CD4-positive, CD25-positive, alpha-beta regulatory T cell (primary cell): ENCODE results near the gene GPR37. TPM values are rescaled to one million over a fixed set of nuclear protein-coding genes. Genes with fewer than 3 reads are reported as not detected.

Experiments used
- ATAC-seq, 2 donors: fragments of 150-1000 bp; cut with Tn5 transposase; one replicate each; pipeline ENCODE4 v1.10.0; 2021; ENCODE audit warnings: low read depth in 2 of 2, moderate number of reproducible peaks in 2 of 2, moderate library complexity in 1 of 2
- DNase-seq, 3 donors: peaks; one replicate each; pipeline versions ENCODE4 v3.0.0 to v3.0.0-alpha.2; 2012 to 2022; ENCODE audit warnings: mixed read lengths in 1 of 3
- H3K27ac ChIP-seq: one replicate; pipeline ENCODE4 v1.7.0; 2013; ENCODE audit warnings: mild to moderate bottlenecking, low read length; ENCODE audit not compliant: insufficient read depth, poor library complexity, severe bottlenecking
- H3K27me3 ChIP-seq: one replicate; pipeline ENCODE4 v1.7.0; 2013; ENCODE audit warnings: low read length; ENCODE audit not compliant: control insufficient read depth, insufficient read depth
- H3K36me3 ChIP-seq: one replicate; pipeline ENCODE4 v1.7.0; 2013; ENCODE audit warnings: mild to moderate bottlenecking, low read length, moderate library complexity; ENCODE audit not compliant: control insufficient read depth, insufficient read depth
- H3K4me1 ChIP-seq: 2 replicates; pipeline ENCODE4 v1.7.0; 2013; ENCODE audit warnings: mild to moderate bottlenecking, low read length; ENCODE audit not compliant: insufficient read depth, control insufficient read depth, poor library complexity, severe bottlenecking
- H3K4me3 ChIP-seq: one replicate; pipeline ENCODE4 v1.7.0; 2013; ENCODE audit warnings: low read depth, mild to moderate bottlenecking, low read length, moderate library complexity
- H3K9me3 ChIP-seq, 2 experiments: 1 replicate in 1 of 2; 2 replicates in 1 of 2; pipeline ENCODE4 v1.7.0; 2013; ENCODE audit warnings: low read length in 2 of 2, mild to moderate bottlenecking in 1 of 2, moderate library complexity in 1 of 2; ENCODE audit not compliant: control insufficient read depth in 2 of 2
- H3K27ac Mint-ChIP-seq, 3 donors: one replicate each; pipeline ENCODE4 v1.8.0; 2020 to 2022; ENCODE audit warnings: mild to moderate bottlenecking in 3 of 3, mixed read lengths in 3 of 3, moderate library complexity in 2 of 3
- H3K27me3 Mint-ChIP-seq: one replicate; pipeline ENCODE4 v1.8.0; 2022; ENCODE audit warnings: mild to moderate bottlenecking, mixed read lengths
- H3K36me3 Mint-ChIP-seq: one replicate; pipeline ENCODE4 v1.8.0; 2020; ENCODE audit warnings: mixed read lengths
- H3K4me1 Mint-ChIP-seq, 4 donors: one replicate each; pipeline ENCODE4 v1.8.0; 2020 to 2022; ENCODE audit warnings: mixed read lengths in 4 of 4, mild to moderate bottlenecking in 1 of 4
- H3K4me3 Mint-ChIP-seq, 4 donors: one replicate each; pipeline ENCODE4 v1.8.0; 2020 to 2022; ENCODE audit warnings: mild to moderate bottlenecking in 4 of 4, mixed read lengths in 4 of 4, moderate library complexity in 3 of 4
- H3K9me3 Mint-ChIP-seq, 7 donors: one replicate each; pipeline ENCODE4 v1.8.0; 2020 to 2022; ENCODE audit warnings: mixed read lengths in 7 of 7, mild to moderate bottlenecking in 3 of 7, moderate library complexity in 2 of 7
- polyA plus RNA-seq, 4 donors: library from polyadenylated mRNA; unstranded; fragments of 300-500 nt; fragmentation: Illumina TruSeq; gene quantifications; one replicate each; pipeline ENCODE4 v1.2.3, GENCODE V29; 2021
- total RNA-seq: library from RNA; stranded (reverse); gene quantifications from one replicate; pipeline ENCODE4 v1.2.3, GENCODE V29; 2022

GPR37 gene
- total and polyA plus RNA-seq, 5 donors from 2014 or later, result not detected

DNA sequence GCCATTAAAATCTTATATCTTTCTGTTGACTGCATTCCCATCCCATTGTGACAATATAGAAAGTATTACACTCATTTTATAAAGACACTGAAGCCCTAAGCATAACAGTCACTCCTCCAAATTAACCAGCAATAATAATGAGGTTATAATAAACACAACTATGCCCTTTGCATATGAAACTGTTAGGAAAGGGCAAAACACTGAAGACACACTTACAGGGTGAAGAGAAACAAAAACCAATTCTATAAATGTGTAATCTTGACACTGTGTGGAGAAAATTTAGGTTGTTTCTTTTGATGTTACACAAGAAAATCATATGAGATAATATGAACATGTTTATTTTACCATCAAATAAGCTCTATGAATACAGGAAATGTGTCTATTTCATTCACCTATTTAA, 14.0 kb upstream of the GPR37 start:
- H3K4me3 Mint-ChIP-seq, result no peak overlapping the region
- no peaks in the 10 kb centered on the region for H3K36me3 Mint-ChIP-seq
- H3K4me1 Mint-ChIP-seq, result no peaks in the 10 kb centered on the region
- Histone ChIP-seq H3K36me3 (no peaks in the 10 kb centered on the region), H3K4me3 (no peak overlapping the region), H3K9me3 (no peaks in the 10 kb centered on the region), H3K4me1 (no peaks in the 10 kb centered on the region), H3K27me3 (no peaks in the 10 kb centered on the region), H3K27ac (no peak overlapping the region)
- peaks cover 0 to 5% (median 0%) of the 10 kb centered on the region in 7 donors for H3K9me3 Mint-ChIP-seq
- ATAC-seq, result no peak
- H3K27me3 Mint-ChIP-seq, result no peaks in the 10 kb centered on the region
- DNase-seq, result no peak
- no peak overlapping the region for H3K27ac Mint-ChIP-seq

DNA sequence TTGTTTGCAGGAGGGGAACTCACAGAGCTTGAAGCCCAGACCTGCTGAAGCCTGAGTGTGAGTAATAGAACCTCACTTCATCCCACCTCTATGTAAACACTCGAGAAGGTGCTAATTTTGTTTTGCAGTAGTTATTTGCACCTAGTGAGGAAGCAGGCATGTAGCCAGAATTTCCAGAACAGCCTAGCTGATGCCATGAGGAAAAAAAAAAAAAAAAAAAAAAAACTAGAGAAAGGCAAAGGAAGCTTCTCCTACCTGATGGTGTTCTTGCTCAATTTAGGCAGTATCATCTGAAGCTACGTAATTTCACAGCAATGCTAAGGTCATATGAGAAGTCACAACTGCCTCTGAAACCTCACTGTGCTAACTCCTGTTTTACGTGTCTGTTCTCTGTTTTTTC, 13.6 kb upstream of the GPR37 start:
- Histone ChIP-seq H3K4me3 (no peak overlapping the region), H3K4me1 (no peaks in the 10 kb centered on the region), H3K9me3 (no peaks in the 10 kb centered on the region), H3K27ac (no peak overlapping the region), H3K27me3 (no peaks in the 10 kb centered on the region), H3K36me3 (no peaks in the 10 kb centered on the region)
- H3K27me3 Mint-ChIP-seq, result peaks cover under 1% of the 10 kb centered on the region
- H3K27ac Mint-ChIP-seq, result no peak overlapping the region
- no peaks in the 10 kb centered on the region for H3K4me1 Mint-ChIP-seq
- H3K36me3 Mint-ChIP-seq, result no peaks in the 10 kb centered on the region
- H3K4me3 Mint-ChIP-seq, result no peak overlapping the region
- H3K9me3 Mint-ChIP-seq, result peaks cover 0 to 5% (median 0%) of the 10 kb centered on the region in 7 donors
- DNase-seq (no peak), ATAC-seq (no peak)

- Mint-ChIP-seq H3K27me3 (peaks cover 8% of the 10 kb centered on the region), H3K9me3 (peaks cover 0 to 5% (median 0%) of the 10 kb centered on the region in 7 donors), H3K36me3 (no peaks in the 10 kb centered on the region), H3K4me3 (no peak overlapping the region), H3K4me1 (no peaks in the 10 kb centered on the region), H3K27ac (no peak overlapping the region)
- Histone ChIP-seq H3K9me3 (no peaks in the 10 kb centered on the region), H3K27ac (no peak overlapping the region), H3K27me3 (no peaks in the 10 kb centered on the region), H3K4me3 (no peak overlapping the region), H3K4me1 (no peaks in the 10 kb centered on the region), H3K36me3 (no peaks in the 10 kb centered on the region)
- no peak for DNase-seq
- ATAC-seq, result no peak
These were observed 11.7 kb upstream of the GPR37 start for GRCh38 chr7:124777268-124777667.

DNA sequence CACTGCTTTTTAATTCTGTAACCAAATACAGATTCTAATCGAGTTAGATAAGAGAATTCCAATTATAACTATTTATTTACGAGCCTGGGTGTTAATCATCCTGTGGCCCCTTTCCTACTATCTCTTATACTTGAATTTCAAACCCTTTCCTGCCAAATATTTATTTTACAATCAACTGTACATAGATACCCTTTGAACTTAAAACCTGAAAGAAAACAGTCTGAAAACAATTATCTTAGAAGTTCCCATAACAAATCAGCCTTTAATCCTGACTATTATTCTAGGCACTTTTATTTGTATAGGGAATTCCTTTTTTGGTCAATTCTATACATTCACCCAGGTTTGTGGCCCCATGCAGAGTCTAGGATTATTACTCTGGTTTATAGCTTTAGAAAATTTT, 10.6 kb upstream of the GPR37 start:
- Mint-ChIP-seq H3K9me3 (peaks cover 0 to 3% (median 0%) of the 10 kb centered on the region in 7 donors), H3K27ac (no peak overlapping the region), H3K4me3 (no peak overlapping the region), H3K4me1 (no peaks in the 10 kb centered on the region), H3K36me3 (no peaks in the 10 kb centered on the region), H3K27me3 (peaks cover 16% of the 10 kb centered on the region)
- no peaks in the 10 kb centered on the region for H3K4me1 ChIP-seq
- H3K9me3 ChIP-seq, result no peaks in the 10 kb centered on the region
- no peak overlapping the region for H3K4me3 ChIP-seq
- ATAC-seq (no peak), DNase-seq (no peak)
- H3K27me3 ChIP-seq, result no peaks in the 10 kb centered on the region
- H3K36me3 ChIP-seq, result no peaks in the 10 kb centered on the region
- H3K27ac ChIP-seq, result no peak overlapping the region

DNA sequence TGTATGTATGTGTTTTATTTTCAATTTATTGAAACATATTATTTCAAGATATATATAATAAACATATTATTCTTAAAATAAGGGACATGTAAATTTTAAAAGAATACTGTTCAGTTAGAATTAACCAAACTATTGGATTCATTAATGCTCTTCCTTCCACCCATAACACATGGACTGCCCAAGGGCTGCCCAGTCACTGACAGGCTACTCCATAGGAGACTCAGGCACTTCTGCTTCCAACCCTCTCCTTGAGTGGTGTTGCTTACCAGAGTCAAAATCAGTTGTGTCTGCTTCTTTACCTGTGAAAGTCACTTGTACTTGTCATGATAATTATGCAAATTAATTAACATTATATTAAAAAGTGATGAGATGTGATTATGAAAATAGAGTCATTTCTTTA, 9.8 kb upstream of the GPR37 start:
- no peaks in the 10 kb centered on the region for H3K9me3 ChIP-seq
- no peak overlapping the region for H3K4me3 Mint-ChIP-seq
- H3K36me3 Mint-ChIP-seq, result no peaks in the 10 kb centered on the region
- no peak for DNase-seq
- H3K27ac Mint-ChIP-seq, result no peak overlapping the region
- no peak overlapping the region for H3K4me3 ChIP-seq
- no peak for ATAC-seq
- H3K27me3 Mint-ChIP-seq, result peaks cover 19% of the 10 kb centered on the region
- peaks cover 0 to 3% (median 0%) of the 10 kb centered on the region in 7 donors for H3K9me3 Mint-ChIP-seq
- no peaks in the 10 kb centered on the region for H3K4me1 Mint-ChIP-seq
- no peak overlapping the region for H3K27ac ChIP-seq
- H3K36me3 ChIP-seq, result no peaks in the 10 kb centered on the region
- no peaks in the 10 kb centered on the region for H3K27me3 ChIP-seq
- no peaks in the 10 kb centered on the region for H3K4me1 ChIP-seq

GRCh38 chr7:124773938-124774337, 8.3 kb upstream of the GPR37 start:
- Histone ChIP-seq H3K27me3 (no peaks in the 10 kb centered on the region), H3K36me3 (no peaks in the 10 kb centered on the region), H3K27ac (no peak overlapping the region), H3K4me1 (no peaks in the 10 kb centered on the region), H3K9me3 (no peaks in the 10 kb centered on the region), H3K4me3 (no peak overlapping the region)
- Mint-ChIP-seq H3K9me3 (peaks cover 0 to 3% (median 0%) of the 10 kb centered on the region in 7 donors), H3K27me3 (peaks cover 21% of the 10 kb centered on the region), H3K27ac (peak overlapping the region in 1 of 3 donors; percentile 10), H3K4me1 (no peaks in the 10 kb centered on the region), H3K36me3 (no peaks in the 10 kb centered on the region), H3K4me3 (no peak overlapping the region)
- DNase-seq, result no peak
- no peak for ATAC-seq

GRCh38 chr7:124773339-124773738, 7.7 kb upstream of the GPR37 start:
- Mint-ChIP-seq H3K27me3 (peaks cover 21% of the 10 kb centered on the region), H3K27ac (no peak overlapping the region), H3K9me3 (peaks cover 0 to 3% (median 0%) of the 10 kb centered on the region in 7 donors), H3K4me1 (no peaks in the 10 kb centered on the region), H3K36me3 (no peaks in the 10 kb centered on the region), H3K4me3 (no peak overlapping the region)
- H3K36me3 ChIP-seq, result no peaks in the 10 kb centered on the region
- no peak for ATAC-seq
- no peaks in the 10 kb centered on the region for H3K4me1 ChIP-seq
- H3K9me3 ChIP-seq, result no peaks in the 10 kb centered on the region
- H3K27me3 ChIP-seq, result no peaks in the 10 kb centered on the region
- DNase-seq, result no peak
- H3K27ac ChIP-seq, result no peak overlapping the region
- no peak overlapping the region for H3K4me3 ChIP-seq

DNA sequence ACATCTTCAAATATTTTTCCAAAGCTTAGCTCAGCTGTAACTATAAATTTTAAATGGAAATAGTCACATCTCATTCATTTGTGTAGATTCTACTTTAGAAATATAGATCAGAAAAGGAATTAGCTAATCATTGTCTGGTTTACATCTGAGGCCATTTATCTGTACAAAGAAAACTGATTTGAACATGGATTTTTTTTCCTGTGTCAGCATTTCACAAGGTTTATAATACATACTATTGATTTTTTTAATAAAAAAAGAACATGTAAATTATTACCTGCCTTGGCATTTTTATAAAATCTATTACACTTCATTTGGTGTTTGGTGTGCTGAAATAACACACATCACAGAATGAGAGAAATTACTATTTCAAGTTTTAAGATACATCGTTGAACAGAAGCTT, 3.5 kb upstream of the GPR37 start:
- peaks cover 42% of the 10 kb centered on the region for H3K27me3 Mint-ChIP-seq
- Histone ChIP-seq H3K4me1 (peaks cover 18% of the 10 kb centered on the region), H3K9me3 (no peaks in the 10 kb centered on the region), H3K36me3 (no peaks in the 10 kb centered on the region), H3K27me3 (peaks cover 4% of the 10 kb centered on the region), H3K27ac (no peak overlapping the region), H3K4me3 (no peak overlapping the region)
- peaks cover 0 to 13% (median 7%) of the 10 kb centered on the region in 4 donors for H3K4me1 Mint-ChIP-seq
- no peak overlapping the region for H3K4me3 Mint-ChIP-seq
- DNase-seq, result no peak
- peaks cover 0 to 2% (median 0%) of the 10 kb centered on the region in 7 donors for H3K9me3 Mint-ChIP-seq
- ATAC-seq, result no peak
- no peaks in the 10 kb centered on the region for H3K36me3 Mint-ChIP-seq
- no peak overlapping the region for H3K27ac Mint-ChIP-seq
